ENCODE results near the gene SULF2.

Gene SULF2

DNA sequence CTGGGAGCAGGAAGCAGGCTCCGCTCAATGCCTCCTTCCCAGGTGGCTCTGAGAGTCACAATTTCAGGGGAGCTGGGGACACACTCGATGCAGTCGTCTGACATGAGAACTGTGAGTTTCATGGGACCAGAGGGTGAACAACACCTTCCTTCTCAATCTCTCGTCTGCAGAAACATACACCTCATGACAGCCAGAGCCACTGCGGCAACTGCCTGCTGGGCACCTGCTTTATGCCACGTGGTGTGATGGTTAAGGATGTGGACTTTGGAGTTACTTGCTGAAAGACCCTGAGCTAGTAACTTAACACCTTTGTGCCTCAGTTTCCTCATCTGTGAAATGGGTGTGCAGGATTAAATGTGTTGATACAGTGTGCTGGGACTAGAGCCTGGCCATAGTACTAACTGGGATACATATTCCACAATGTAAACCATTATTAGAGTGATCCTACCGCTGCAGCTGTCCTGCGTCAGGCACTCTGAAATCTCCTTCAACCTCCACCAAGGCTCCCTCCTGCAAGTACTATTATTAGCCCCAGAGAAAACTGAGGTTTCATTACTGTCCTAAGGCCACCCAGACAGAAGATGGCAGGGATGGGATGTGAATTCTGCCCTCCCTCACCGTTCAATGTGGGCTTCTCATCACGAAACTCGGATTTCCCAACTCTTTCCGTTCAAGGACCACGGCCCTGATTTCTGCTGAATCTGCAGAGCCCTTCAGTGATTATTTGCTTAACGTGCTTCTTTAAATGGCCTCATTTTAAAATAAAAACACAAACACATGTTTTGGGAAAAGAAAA, 24.4 kb downstream of the SULF2 start:
- DNase-seq, result no peak

DNA sequence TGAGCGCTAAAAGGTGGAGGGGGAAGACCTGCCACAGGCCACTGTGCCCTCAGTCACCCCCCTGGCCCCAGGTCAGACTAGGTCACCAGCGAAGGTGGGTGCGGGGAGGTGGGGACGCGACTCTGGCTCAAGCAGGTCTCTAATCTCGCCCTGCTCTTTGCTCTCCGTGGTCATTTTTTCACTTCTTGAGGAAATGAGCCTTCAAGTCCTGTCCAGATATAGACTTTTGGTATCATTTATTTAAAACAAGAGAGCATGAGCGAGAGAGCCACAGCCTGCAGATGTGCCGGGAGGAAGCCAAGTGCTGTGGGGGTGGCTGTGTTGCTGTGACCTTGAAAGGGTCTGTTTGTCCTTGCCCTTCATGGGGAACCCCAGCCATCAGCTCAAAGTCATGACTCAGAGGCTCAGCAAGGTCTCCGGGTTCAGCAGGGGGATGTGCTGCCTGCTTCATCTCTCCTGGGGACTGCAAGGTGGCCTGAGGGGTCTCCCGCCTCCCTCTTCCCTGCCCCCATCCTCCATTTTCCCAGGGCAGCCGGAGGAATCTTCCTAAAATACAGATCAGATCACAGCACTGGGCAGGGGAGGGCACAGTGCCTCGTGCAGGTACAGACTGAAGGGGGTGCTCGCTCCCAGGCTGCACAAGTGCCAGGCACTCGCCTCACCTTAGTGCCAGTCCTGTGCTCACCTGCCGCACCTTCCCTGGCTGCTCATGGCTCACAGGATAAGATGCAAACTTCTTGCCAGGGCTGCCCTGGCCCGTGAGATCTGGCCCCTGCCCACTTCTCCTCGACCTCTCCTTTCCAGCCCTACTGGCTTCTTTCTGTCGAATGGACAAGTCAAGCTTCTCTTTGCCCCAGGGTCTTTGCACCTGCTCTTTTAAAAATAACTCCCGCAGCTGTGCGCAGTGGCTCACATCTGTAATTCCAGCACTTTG, 26.5 kb downstream of the SULF2 start:
- DNase-seq, result no peak

DNA sequence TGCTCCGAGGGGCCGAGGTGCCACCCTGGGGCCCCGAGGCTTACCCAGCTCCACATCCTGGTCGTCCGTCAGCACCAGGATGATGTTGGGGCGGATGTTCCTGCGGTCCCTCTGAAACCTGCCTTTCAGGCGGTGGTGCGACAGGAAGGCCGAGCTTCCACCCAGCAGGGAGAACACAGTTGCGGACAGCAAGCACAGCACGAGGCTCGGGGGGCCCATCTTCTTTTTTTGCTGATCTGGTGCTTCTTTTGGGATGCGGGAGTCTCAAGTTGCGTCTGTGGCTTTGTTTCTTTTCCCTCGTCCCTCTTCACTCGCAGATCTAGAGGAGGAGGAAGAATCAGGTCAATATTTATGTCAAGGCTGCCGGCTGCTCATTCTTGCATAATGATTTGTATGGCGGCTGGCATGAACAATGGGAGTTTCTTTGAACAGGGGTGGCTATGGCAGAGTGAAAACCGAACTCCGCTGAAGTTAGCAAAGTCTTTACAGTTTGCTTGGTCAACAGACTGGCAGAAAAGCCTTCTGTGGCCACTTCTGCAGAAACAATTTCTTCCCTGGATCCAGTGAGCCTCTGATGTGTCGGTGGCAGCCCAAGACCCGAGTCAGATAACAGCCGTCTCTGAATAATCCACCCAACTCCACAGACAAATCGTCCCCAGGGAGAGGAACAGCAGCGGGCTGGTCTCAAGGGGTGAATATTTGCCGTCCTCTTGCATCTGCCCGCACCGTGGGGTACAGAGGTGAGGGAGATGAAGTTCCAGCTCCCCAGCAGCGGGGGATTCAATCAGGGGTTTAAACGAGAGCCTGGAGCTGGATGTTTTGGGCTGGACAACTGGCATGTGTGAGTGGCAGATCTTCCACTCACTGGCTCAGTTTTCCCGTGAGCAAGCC, 27.9 kb downstream of the SULF2 start:
- no peak for DNase-seq

DNA sequence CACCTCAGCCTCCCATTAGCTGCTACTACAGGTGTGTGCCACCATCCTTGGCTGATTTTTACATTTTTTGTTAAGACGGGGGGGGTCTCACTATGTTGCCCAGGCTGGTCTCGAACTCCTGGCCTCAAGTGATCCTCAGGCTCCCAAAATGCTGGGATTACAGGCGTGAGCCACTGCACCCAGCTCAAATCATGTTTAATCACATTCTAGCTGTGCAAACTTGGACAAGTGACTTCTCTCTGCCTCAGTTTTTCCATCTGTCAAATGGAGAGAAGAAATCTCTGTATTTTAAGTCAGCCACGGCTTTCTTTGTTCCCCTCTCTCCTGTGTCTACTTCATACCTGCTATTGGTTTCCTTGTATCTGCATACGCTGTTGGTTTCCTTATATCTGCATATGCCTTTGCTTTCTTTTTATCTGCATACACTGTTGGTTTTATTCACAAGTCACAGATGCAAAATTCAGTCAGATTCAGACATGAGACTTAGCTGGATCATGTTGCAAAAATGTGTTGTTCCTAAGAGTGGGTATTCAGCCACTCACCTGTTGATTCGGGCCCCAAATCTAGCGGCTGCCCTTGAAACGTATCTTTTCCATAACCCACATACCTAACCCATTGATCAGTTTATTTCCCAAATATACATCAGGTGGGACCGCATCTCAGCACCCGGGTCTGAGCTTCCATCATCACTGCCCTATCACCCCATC, 30.2 kb downstream of the SULF2 start:
- no peak for DNase-seq

DNA sequence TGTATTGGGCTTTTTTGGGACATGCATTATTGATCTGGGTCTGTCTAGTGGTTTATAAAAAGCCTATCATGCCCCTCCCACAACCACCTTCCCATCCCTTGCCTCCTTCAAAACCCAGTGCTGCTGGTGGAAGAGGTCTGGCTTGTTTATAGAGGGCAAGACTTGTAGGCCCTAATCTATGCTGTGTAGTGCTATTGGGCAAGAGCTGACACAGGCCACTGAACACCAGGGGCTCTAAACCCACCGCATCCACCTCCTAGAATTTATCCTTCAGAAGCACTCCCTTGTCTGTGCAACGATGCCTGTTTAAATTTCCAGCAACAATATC, 30.9 kb downstream of the SULF2 start:
- no peak for DNase-seq

DNA sequence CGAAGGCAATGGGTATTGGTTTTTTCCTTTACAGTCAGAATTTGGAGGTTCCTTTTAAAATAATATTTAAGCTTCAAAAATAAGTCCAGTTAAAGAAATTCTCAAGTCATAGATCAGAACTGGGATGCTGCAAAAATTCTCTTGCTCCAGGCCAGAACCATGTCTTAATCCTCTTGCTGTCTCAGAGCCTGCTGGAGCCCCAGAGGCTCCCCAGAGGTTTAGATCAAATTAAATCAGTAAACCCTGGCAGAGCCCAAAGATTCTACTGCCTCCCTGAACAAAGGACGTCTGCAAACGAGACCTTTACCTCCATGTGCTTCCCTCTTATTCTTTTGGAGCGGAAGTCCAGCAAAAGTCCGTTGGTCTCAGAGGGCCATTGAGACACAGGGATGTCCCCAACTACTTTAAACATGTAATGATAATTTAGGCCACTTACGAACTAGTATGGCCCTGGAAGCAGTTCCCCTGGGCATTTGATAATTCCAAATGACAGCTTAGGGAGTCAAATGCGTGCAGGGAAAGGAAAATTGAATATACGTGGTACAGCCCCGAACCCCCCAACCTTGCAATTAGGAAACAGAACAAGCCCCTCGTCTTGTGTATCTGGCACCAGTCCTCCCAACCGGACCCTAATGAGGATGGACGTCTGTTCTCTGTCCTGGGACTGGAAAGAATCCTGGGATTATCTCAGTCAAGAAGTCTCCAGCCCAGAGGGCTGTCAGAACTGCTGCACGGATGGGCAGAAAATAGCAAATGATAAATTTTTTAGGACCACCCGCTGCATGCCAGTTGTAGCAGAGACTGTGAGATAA, 31.5 kb downstream of the SULF2 start:
- no peak for DNase-seq

DNA sequence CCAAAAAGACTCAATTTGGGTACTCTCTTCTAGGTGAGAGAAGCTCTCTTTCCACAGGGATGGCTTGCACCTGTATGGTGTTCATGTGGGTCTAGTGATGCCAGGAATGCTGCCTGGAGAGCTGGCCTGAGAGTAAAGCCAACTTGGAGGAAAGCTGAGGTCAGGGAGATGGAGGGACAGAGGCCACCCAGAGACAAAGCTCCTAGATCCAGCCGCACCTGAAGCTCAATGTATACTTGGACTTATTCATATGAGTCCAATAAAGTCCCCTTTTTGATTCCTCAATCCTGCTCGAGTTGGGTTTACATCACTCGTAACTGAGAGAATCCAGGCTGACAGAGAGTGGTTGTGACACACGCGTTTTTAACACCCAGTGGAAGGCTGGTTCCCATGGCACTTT, 33.8 kb downstream of the SULF2 start:
- DNase-seq, result no peak

DNA sequence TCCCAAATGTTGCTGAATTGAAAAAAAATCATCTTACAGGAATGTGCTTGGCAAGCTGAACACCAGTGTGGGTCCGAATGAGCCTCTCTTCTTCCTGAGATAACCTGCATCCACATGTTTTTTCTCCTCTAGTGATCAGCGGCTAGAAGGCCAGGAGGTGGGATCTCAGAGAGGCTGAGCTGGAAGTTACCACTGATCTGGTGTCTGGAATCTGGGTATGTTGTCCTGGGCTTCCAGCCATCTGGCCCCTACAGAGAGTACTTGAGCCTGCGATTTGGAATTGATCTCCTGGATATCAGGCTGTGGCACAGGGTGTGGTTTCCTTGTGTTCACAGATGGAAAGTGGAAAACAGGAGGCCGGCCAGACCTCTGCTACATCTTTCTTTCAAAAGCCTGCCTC, 35.9 kb downstream of the SULF2 start:
- no peak for DNase-seq

DNA sequence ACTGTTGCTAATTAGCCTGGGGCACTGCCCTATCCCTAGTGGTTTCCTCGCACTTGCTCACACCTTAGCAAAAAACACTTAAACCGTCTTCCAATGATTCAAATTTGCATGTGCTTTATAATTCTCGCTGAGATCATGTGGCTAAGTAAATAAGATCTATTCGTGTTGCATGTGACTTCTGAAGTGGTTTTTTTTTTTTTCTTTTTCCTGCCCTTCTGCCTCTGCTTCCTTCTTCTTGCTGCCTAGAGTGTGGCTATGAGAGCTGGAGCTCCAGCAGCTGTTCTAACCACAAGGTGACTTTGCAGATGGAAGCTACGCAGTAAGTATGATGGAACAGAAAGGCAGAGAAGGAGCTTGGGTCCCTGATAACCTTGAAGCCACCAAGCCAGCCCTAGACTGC, 36.5 kb downstream of the SULF2 start:
- no peak for DNase-seq

DNA sequence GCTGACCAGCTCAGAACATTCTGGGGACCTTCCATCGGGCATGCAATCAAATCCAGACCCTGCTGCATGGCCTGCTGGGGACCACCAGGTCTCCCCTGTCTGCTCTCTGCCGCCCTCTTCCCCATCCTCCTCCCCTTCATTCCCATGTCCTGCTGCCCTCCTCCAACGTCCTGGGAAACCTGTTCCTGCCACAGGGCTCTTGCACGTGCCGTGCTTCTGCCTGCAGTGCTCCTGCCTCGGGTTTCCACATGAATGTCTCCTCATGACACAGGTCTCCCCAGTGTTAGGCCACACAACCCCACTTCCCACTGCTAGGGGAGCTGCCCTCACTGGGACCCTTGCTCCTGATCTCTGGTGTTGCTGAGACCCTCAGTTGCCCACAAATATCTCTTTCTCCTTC, 37.2 kb downstream of the SULF2 start:
- no peak for DNase-seq

DNA sequence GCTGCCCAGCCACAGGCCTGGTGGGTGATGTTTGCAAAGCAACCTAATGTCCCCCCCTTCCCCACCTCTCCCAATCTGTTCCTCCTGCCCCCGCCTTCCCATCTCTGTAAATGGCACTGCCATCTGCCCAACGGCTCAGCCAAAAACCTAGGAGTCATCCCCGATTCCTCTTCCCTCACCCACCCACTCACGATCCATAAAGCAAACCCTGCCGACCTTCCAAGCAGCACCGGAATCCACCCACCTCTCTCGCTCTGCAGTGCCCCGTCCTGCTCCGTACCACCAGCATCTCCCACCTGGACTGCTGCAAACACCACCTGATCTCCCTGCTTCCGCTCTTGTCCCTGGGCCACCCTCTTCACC, 37.6 kb downstream of the SULF2 start:
- no peak for DNase-seq

DNA sequence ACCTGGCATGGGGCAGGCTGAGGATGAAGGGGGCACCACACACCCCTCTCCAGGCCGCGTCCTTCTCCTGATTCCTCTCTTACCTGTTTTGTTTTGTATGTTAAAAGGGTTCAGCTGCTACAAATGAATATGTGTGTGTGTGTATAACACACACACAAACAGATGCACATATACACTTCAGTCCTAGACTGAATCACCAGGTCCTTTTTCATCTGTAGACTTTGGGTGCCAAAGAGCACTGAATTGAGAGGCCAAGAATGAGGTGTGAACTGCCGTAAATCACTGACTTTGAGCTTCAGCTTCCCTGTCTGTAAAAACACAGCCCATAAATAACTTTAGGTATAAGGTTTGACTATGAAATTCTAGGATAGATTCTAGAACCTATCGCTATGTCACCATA, 40.5 kb downstream of the SULF2 start:
- no peak for DNase-seq

DNA sequence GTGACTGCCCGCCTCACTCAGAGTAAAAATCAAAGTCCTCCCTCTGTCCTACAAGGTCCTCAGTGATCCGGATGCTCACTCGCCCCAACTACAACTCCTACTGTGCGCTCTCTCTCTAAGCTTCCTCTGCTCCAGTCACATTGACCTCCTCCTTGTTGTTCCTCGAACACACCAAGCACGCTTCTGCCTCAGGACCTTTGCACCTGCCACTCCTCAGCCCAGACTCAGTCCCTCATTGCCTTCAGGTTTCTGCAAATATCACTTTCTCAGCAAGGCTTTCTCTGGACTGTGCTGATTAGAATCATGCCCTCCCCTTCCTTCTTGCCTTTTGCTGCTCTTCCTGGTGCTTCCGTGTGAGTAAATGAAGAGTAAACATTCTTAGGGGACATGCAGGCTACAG, 41.6 kb downstream of the SULF2 start:
- no peak for DNase-seq

DNA sequence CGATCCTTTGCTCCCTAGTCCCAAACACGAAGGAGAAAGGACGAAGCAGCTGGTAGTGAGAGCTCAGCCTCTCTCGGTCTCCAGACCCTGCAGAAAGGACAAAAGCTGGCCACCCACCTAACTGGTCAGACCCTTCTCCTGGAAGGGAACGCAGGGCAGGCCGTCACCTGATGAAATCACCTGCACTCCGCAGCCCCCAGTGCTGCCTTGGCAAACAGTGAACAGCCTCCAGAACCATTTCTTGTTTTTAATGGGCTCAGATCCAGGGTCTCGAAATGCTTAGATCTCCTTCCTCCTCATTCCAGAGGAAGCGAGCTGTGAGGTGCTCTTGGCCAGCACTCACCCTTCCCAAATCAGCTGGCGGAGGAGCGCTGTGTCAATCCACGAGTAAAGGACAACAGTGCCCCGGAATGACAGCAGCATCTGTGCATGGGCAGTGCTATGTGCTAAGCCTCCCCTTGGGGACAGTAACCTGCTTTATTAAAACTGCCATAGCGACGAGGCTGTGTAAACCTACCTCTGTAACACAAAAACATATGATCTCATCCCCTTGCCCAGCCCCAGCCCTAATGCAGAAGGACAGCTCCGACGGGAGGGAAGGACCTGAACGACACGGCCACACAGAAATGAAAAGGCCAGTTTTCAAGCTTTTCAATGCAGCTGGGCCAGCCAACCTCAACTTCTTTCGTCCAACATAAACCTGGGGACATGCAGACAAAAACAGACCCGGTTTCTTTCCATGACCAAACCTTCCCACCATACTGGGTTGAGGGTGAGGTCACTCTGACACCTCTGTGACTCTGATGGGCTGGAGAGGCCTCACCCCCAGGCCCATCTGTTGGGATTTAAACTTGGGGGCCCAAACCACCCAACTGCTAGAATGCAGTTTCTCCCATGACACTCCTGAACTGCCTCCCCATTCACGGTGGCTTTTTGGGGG, 43.3 kb downstream of the SULF2 start:
- DNase-seq, result no peak

DNA sequence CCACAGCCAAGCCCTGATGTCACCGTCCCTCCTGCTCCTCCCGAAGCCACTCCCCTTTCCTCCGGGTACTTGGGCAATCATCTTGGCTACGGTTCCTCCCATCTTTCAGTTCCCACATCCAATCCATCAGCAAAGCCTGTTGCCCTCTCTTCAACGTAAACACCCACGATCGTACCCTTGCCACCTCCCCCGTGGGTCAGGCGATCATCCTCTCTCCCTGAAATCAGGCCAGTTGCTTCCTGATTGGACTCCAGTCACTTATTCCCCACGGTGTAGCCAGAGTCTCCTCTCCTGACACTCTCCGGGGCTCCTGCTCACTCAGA, 44.5 kb downstream of the SULF2 start:
- DNase-seq, result no peak

DNA sequence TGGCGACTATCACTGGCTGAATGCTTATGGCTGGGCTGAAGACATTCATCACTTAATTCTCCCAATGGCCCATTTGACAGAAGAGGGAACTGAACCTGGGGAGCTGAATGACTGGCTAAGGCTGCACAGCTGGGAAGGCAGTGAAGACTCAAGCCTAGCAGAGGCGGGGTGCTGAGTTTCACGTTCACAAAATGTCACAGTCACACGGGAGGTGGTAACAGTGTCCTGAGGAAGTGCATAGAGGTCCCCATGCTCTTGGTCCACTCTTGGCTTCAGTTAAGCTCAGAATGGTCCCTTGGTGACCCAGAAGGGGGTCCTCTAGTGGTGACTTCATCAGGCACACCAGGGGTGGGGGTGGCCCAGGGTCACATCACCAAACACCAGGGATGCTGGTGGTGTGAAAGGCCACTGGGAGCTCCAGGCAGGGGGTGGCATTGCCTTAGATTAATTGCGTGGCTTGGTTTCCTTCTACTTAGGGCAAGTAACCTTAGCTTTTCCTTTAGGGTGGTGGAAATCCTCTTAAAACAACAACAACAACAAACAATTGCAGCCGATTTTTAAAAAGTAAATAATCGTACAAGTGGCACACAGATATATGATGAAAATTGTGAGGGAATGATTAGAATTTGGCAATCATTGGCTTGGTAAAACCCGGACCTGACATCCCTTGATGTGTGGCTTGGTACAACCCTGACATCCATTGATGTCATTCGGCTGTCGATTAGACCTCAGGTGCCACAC, 45.0 kb downstream of the SULF2 start:
- no peak for DNase-seq

DNA sequence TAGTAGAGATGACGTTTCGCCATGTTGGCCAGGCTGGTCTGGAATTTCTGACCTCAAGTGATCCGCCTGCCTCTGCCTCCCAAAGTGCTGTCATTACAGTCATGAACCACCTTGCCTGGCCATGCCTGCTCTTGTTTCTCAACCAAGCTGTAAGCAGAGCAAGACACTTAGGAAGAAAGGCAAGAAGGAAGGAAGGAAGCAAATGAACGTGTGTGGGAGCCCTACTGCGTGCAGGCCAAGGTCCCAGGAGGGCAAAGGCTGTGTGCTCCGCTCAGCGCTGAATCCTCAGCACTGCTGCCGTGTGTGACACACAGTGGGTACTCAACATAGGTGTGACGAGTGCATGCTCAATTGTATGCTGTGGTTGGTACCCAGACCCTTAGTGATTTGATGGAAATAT, 47.4 kb downstream of the SULF2 start:
- no peak for DNase-seq

DNA sequence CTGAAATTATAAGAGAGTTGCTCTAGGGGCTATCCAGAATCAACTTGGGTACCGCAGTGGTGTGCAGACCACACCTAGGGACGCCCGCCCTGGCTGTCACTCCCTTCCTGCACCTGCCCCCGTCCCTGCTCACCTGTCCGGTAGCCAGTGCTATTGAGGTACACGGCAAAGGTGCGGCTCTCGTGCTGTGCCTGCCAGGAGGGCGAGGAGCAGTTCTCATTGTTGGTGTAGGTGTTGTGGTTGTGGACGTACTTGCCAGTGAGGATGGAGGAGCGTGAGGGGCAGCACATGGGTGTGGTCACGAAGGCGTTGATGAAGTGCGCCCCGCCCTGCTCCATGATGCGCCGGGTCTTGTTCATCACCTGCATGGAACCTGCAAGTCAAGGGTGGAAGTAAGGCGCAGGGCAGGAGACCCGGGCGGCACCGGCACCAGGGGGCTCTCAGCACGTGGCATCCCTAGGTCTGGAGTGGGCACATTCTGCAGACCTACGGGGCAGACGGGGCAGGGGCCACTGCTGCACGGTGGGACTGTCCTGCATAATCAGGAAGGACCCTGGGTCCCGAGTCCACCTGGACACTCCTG, 48.6 kb downstream of the SULF2 start:
- no peak for DNase-seq

Measured in NCI-H2081 treated with DMSO at 0.1 percent for 48 hours (cell line).